ENCODE measurements around the gene DAPK1. TPM values are rescaled to one million over a fixed set of nuclear protein-coding genes. Genes with fewer than 3 reads are reported as not detected.

DAPK1 gene
- total and polyA plus RNA-seq, 2 experiments from 2014 or later = 44.4 to 62.3 TPM

- no peak overlapping the region for H3K4me3 ChIP-seq
- H3K79me2 ChIP-seq = peaks cover 15% of the 10 kb centered on the region
- H3K27ac ChIP-seq = no peak overlapping the region
- DNase-seq (ENCODE audit: low spot score) = no peak
- 91% methylated on average over 3 of the region's 3 CpGs for WGBS (ENCODE audit: low lambda C conversion rate, missing lambda C conversion rate)
- H4K20me1 ChIP-seq (ENCODE audit: insufficient read depth, poor library complexity, severe bottlenecking) = no peaks in the 10 kb centered on the region
- TF ChIP-seq CTCF (IDR thresholded peaks at IDR 0.05; ENCODE audit: poor library complexity) (no peak), EZH2phosphoT487 (IDR thresholded peaks at IDR 0.05; ENCODE audit: low read depth, severe bottlenecking, unreplicated experiment) (no peak), EZH2 (IDR thresholded peaks at IDR 0.05; ENCODE audit: borderline replicate concordance) (no peak)
- H2AFZ ChIP-seq = no peak overlapping the region
- H3K27me3 ChIP-seq = no peaks in the 10 kb centered on the region
- H3K4me2 ChIP-seq = no peak overlapping the region
- H3K4me1 ChIP-seq (ENCODE audit: insufficient read depth) = no peaks in the 10 kb centered on the region
- H3K36me3 ChIP-seq (replicated peaks; ENCODE audit: insufficient read depth, low read depth) = peaks cover 3% of the 10 kb centered on the region
- no peaks in the 10 kb centered on the region for H3K9me3 ChIP-seq (ENCODE audit: low read depth)
- H3K9me2 ChIP-seq (replicated peaks; ENCODE audit: insufficient read depth) = no peaks in the 10 kb centered on the region
Measured at GRCh38 chr9:87694236-87694755, 196.6 kb downstream of the DAPK1 start.

GRCh38 chr9:87695523-87695922 is 197.9 kb downstream of the DAPK1 start:
- Histone ChIP-seq H4K20me1 (ENCODE audit: insufficient read depth, poor library complexity, severe bottlenecking) (no peaks in the 10 kb centered on the region), H3K79me2 (peaks cover 13% of the 10 kb centered on the region), H3K4me2 (no peak overlapping the region), H3K4me3 (no peak overlapping the region), H3K36me3 (replicated peaks; ENCODE audit: insufficient read depth, low read depth) (peaks cover 3% of the 10 kb centered on the region), H3K27ac (no peak overlapping the region), H3K9me2 (replicated peaks; ENCODE audit: insufficient read depth) (no peaks in the 10 kb centered on the region), H3K27me3 (no peaks in the 10 kb centered on the region), H2AFZ (no peak overlapping the region), H3K4me1 (ENCODE audit: insufficient read depth) (no peaks in the 10 kb centered on the region), H3K9me3 (ENCODE audit: low read depth) (no peaks in the 10 kb centered on the region)
- 96% methylated on average over 1 of the region's 1 CpG for WGBS (ENCODE audit: low lambda C conversion rate, missing lambda C conversion rate)
- TF ChIP-seq EZH2phosphoT487 (IDR thresholded peaks at IDR 0.05; ENCODE audit: low read depth, severe bottlenecking, unreplicated experiment) = no peak
- TF ChIP-seq EZH2 (IDR thresholded peaks at IDR 0.05; ENCODE audit: borderline replicate concordance) = no peak
- no peak for TF ChIP-seq CTCF (IDR thresholded peaks at IDR 0.05; ENCODE audit: poor library complexity)
- no peak for DNase-seq (ENCODE audit: low spot score)

GRCh38 chr9:87696641-87697040 is 199.0 kb downstream of the DAPK1 start:
- H4K20me1 ChIP-seq (ENCODE audit: insufficient read depth, poor library complexity, severe bottlenecking) = no peaks in the 10 kb centered on the region
- 88% methylated on average over 7 of the region's 7 CpGs for WGBS (ENCODE audit: low lambda C conversion rate, missing lambda C conversion rate)

More at GRCh38 chr9:87696641-87697040, 199.0 kb downstream of the DAPK1 start:
- Histone ChIP-seq H3K4me1 (ENCODE audit: insufficient read depth) (no peaks in the 10 kb centered on the region), H3K4me2 (no peak overlapping the region), H2AFZ (no peak overlapping the region), H3K27ac (no peak overlapping the region), H3K27me3 (no peaks in the 10 kb centered on the region), H3K79me2 (peaks cover 11% of the 10 kb centered on the region), H3K36me3 (replicated peaks; ENCODE audit: insufficient read depth, low read depth) (peaks cover 3% of the 10 kb centered on the region), H3K9me3 (ENCODE audit: low read depth) (no peaks in the 10 kb centered on the region), H3K4me3 (no peak overlapping the region), H3K9me2 (replicated peaks; ENCODE audit: insufficient read depth) (no peaks in the 10 kb centered on the region)
- TF ChIP-seq CTCF (IDR thresholded peaks at IDR 0.05; ENCODE audit: poor library complexity) = no peak
- TF ChIP-seq EZH2 (IDR thresholded peaks at IDR 0.05; ENCODE audit: borderline replicate concordance) = no peak
- no peak for TF ChIP-seq EZH2phosphoT487 (IDR thresholded peaks at IDR 0.05; ENCODE audit: low read depth, severe bottlenecking, unreplicated experiment)
- DNase-seq (ENCODE audit: low spot score) = no peak
